GM12891 (cell line): ENCODE data around the gene ABLIM2.

Experiments used
- PAX5 ChIP-seq: IDR thresholded peaks from 2 replicates; pipeline ENCODE4 v1.6.1; 2011; ENCODE audit warnings: low read length, moderate library complexity, mild to moderate bottlenecking; ENCODE audit not compliant: insufficient read depth, severe bottlenecking
- POLR2A ChIP-seq: IDR thresholded peaks from 2 replicates; pipeline ENCODE4 v1.6.1; 2011; ENCODE audit warnings: low read depth, low read length, control low read depth
- POLR2AphosphoS5 ChIP-seq: IDR thresholded peaks from 2 replicates; pipeline ENCODE4 v1.6.1; 2011; ENCODE audit warnings: low read depth, low read length, control low read depth
- POU2F2 ChIP-seq: IDR thresholded peaks from 2 replicates; pipeline ENCODE4 v1.6.1; 2011; ENCODE audit warnings: low read depth, mild to moderate bottlenecking, control low read depth, low read length, moderate library complexity
- SPI1 ChIP-seq: IDR thresholded peaks from 2 replicates; pipeline ENCODE4 v1.6.1; 2011; ENCODE audit warnings: low read depth, low read length, control low read depth
- TAF1 ChIP-seq: IDR thresholded peaks from 2 replicates; pipeline ENCODE4 v1.6.1; 2011; ENCODE audit warnings: low read depth, low read length, control low read depth

- TF ChIP-seq POLR2AphosphoS5 (no peak), POLR2A (no peak), TAF1 (no peak), PAX5 (no peak), SPI1 (no peak), POU2F2 (no peak)
Observed at GRCh38 chr4:8177552-8177951, 18.9 kb upstream of the ABLIM2 start.
